ENCODE results near the gene SCAMP4. TPM values are rescaled to one million over a fixed set of nuclear protein-coding genes. Genes with fewer than 3 reads are reported as not detected.

SCAMP4 gene
- total RNA-seq, 1 donor = 70.6 TPM

DNA sequence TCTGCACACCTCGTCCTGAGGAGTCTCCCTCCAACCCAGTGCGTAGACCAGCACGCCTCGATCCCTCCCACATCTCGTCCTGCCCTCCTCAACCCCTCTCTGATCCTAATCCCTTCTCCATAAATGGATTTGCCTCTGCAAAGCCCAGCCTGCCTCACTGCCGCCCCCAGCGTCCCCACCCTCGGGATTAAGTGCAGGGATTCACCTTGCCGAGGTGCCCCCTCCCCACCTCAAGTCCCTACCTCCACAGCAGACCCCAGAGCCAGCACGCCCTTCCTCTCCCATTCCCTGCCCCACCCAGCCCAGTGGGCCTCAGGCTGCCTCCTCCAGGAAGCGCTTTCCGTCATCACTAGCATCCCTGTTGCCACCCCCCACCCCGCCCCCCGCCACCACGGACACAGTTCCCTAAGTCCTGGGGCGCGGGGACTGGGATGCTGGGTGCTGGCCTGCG lies 45.8 kb upstream of the SCAMP4 start:
- Histone ChIP-seq H3K4me2 (ENCODE audit: insufficient read depth, low read length) (peak overlapping the region; percentile 4), H3K4me1 (ENCODE audit: insufficient read depth, low read length) (peaks cover 31% of the 10 kb centered on the region), H3K27ac (ENCODE audit: low read depth, low read length) (peak overlapping the region; percentile 8), H3K36me3 (ENCODE audit: insufficient read depth, low read length) (no peaks in the 10 kb centered on the region), H3K79me2 (ENCODE audit: insufficient read depth, low read length) (peaks cover 86% of the 10 kb centered on the region), H3K27me3 (ENCODE audit: insufficient read depth, low read length) (no peaks in the 10 kb centered on the region), H3K4me3 (ENCODE audit: insufficient read depth, low read length) (no peak overlapping the region), H4K20me1 (ENCODE audit: insufficient read depth, low read length) (peaks cover 68% of the 10 kb centered on the region), H2AFZ (ENCODE audit: low read length) (no peak overlapping the region), H3K9me3 (ENCODE audit: low read depth, low read length) (no peaks in the 10 kb centered on the region)
- TF ChIP-seq CTCF (IDR thresholded peaks at IDR 0.05; ENCODE audit: extremely low read depth, low read depth, low read length) = no peak
- DNase-seq (ENCODE audit: insufficient read length, low spot score, missing footprints) = no peak

GRCh38 chr19:1860042-1860775 lies 45.0 kb upstream of the SCAMP4 start:
- H2AFZ ChIP-seq (ENCODE audit: low read length) = no peak overlapping the region
- H3K4me3 ChIP-seq (ENCODE audit: insufficient read depth, low read length) = peak overlapping the region; percentile 89
- H3K27ac ChIP-seq (ENCODE audit: low read depth, low read length) = peak overlapping the region; percentile 75

DNA sequence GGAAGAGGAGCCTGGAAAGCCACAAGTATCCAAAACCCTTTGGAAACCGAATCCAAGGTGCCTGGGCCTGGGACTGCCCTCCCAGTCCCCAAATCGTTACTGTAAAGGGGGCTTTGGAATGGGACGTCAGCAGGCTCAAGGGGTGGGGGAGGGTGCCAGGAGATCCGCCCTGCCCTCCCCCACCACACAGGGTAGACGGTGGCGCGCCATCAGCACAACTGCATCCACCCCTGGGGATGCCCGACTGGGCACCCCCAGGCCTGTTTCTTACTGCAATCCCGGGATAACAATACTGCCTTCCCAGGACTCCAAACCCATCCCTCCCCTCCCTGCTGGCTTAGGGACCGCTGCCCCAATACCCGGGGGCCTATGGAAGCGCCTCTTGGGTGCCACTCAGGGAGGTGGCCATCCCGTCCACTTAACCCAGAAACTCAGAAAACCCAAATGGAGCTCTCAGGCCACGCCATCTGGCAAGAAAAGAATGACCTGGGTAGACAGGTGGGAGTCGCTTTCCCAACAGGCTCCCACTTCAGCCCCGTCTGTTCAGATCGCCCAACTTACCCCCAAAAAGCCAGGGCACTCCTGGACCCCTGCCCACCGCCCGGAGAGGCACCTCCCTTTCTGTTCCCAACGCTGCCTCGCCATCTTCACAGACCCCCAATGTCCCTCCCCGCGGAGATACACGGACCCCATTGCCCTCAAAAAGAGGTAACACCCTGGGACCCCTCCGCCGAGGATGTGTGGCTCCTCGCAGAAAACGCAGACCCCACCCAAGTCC lies 44.2 kb upstream of the SCAMP4 start:
- Histone ChIP-seq H3K4me2 (ENCODE audit: insufficient read depth, low read length) (peak overlapping the region; percentile 73), H3K36me3 (ENCODE audit: insufficient read depth, low read length) (no peaks in the 10 kb centered on the region), H3K79me2 (ENCODE audit: insufficient read depth, low read length) (peaks cover 77% of the 10 kb centered on the region), H3K9me3 (ENCODE audit: low read depth, low read length) (no peaks in the 10 kb centered on the region), H3K4me1 (ENCODE audit: insufficient read depth, low read length) (peaks cover 25% of the 10 kb centered on the region), H2AFZ (ENCODE audit: low read length) (no peak overlapping the region), H3K27ac (ENCODE audit: low read depth, low read length) (peak overlapping the region; percentile 75), H3K27me3 (ENCODE audit: insufficient read depth, low read length) (no peaks in the 10 kb centered on the region), H4K20me1 (ENCODE audit: insufficient read depth, low read length) (peaks cover 56% of the 10 kb centered on the region), H3K4me3 (ENCODE audit: insufficient read depth, low read length) (peak overlapping the region; percentile 89)
- TF ChIP-seq CTCF (IDR thresholded peaks at IDR 0.05; ENCODE audit: extremely low read depth, low read depth, low read length) = no peak
- DNase-seq (ENCODE audit: insufficient read length, low spot score, missing footprints) = no peak

More at GRCh38 chr19:1860042-1860775, 45.0 kb upstream of the SCAMP4 start:
- TF ChIP-seq CTCF (IDR thresholded peaks at IDR 0.05; ENCODE audit: extremely low read depth, low read depth, low read length) = no peak
- Histone ChIP-seq H3K9me3 (ENCODE audit: low read depth, low read length) (no peaks in the 10 kb centered on the region), H3K79me2 (ENCODE audit: insufficient read depth, low read length) (peaks cover 82% of the 10 kb centered on the region), H3K4me1 (ENCODE audit: insufficient read depth, low read length) (peaks cover 29% of the 10 kb centered on the region), H3K4me2 (ENCODE audit: insufficient read depth, low read length) (peak overlapping the region; percentile 73), H3K36me3 (ENCODE audit: insufficient read depth, low read length) (no peaks in the 10 kb centered on the region), H4K20me1 (ENCODE audit: insufficient read depth, low read length) (peaks cover 61% of the 10 kb centered on the region), H3K27me3 (ENCODE audit: insufficient read depth, low read length) (no peaks in the 10 kb centered on the region)
- peak; percentile 99 for DNase-seq (ENCODE audit: insufficient read length, low spot score, missing footprints)

- Histone ChIP-seq H3K9me3 (ENCODE audit: low read depth, low read length) (no peaks in the 10 kb centered on the region), H3K4me1 (ENCODE audit: insufficient read depth, low read length) (peaks cover 25% of the 10 kb centered on the region), H3K27me3 (ENCODE audit: insufficient read depth, low read length) (no peaks in the 10 kb centered on the region), H4K20me1 (ENCODE audit: insufficient read depth, low read length) (peaks cover 50% of the 10 kb centered on the region), H3K4me2 (ENCODE audit: insufficient read depth, low read length) (peak overlapping the region; percentile 73), H3K4me3 (ENCODE audit: insufficient read depth, low read length) (peak overlapping the region; percentile 89), H2AFZ (ENCODE audit: low read length) (no peak overlapping the region), H3K27ac (ENCODE audit: low read depth, low read length) (peak overlapping the region; percentile 41), H3K79me2 (ENCODE audit: insufficient read depth, low read length) (peaks cover 71% of the 10 kb centered on the region), H3K36me3 (ENCODE audit: insufficient read depth, low read length) (no peaks in the 10 kb centered on the region)
- TF ChIP-seq CTCF (IDR thresholded peaks at IDR 0.05; ENCODE audit: extremely low read depth, low read depth, low read length) = no peak
- no peak for DNase-seq (ENCODE audit: insufficient read length, low spot score, missing footprints)
Measured at GRCh38 chr19:1861599-1862031, 43.6 kb upstream of the SCAMP4 start.
